ENCODE results near the gene PKD2L2. TPM values are rescaled to one million over a fixed set of nuclear protein-coding genes. Genes with fewer than 3 reads are reported as not detected.

Gene PKD2L2
- polyA plus RNA-seq, 4 donors, result 0.12 TPM; not detected in 3

Other genes with a start within 250 kb of the PKD2L2 start
- 1 to 10 TPM in 2 of 4 donors, under 1 TPM in 2; 0.67 to 6.5 (median 1.8) TPM for gene KLHL3, start 153.4 kb upstream of the PKD2L2 start, polyA plus RNA-seq
- gene HNRNPA0, start 135.1 kb upstream of the PKD2L2 start, polyA plus RNA-seq, result 10 to 100 TPM; 17.6 to 39.6 (median 28.2) TPM
- 1 to 10 TPM; 2.0 to 7.0 (median 2.5) TPM for gene MYOT, start 21.6 kb upstream of the PKD2L2 start, polyA plus RNA-seq
- gene FAM13B, start 143.6 kb downstream of the PKD2L2 start, polyA plus RNA-seq, result 10 to 100 TPM in 2 of 4 donors, 1 to 10 TPM in 2; 5.8 to 21.9 (median 8.8) TPM
- gene WNT8A, start 194.6 kb downstream of the PKD2L2 start, polyA plus RNA-seq, result not detected
- gene NME5, start 250.0 kb downstream of the PKD2L2 start, polyA plus RNA-seq, result 1 to 10 TPM in 2 of 4 donors, not detected in 2; 1.3 to 1.8 TPM